Omental fat pad (tissue), 4 donors: Measurements from ENCODE around the gene CYB5B. TPM values are rescaled to one million over a fixed set of nuclear protein-coding genes. Genes with fewer than 3 reads are reported as not detected.

Experiments used
- ATAC-seq: fragments of 150-250 bp; one replicate; pipeline ENCODE4 v1.9.1; 2016; ENCODE audit warnings: mild to moderate bottlenecking, moderate library complexity; ENCODE audit not compliant: low FRiP score
- DNase-seq: peaks from one replicate; pipeline ENCODE4 v3.0.0-alpha.2; 2019; ENCODE audit warnings: low spot score
- CTCF ChIP-seq, 3 donors: fragments of 450-650 bp; IDR thresholded peaks; one replicate each; pipeline ENCODE4 v1.5.1; 2016 to 2017; ENCODE audit warnings: antibody characterized with exemption in 3 of 3, mild to moderate bottlenecking in 3 of 3, moderate library complexity in 2 of 3
- total RNA-seq, 4 donors: library from RNA; depleted of rRNA; stranded (reverse); fragments of >200 nt; gene quantifications; one replicate each; pipeline ENCODE4 v1.1.0, GENCODE V29; 2016

CYB5B gene
- total RNA-seq, 4 donors from 2014 or later = 32.0 to 41.8 (median 36.2) TPM

GRCh38 chr16:69495821-69496220, 71.4 kb downstream of the CYB5B start:
- TF ChIP-seq CTCF (IDR thresholded peaks at IDR 0.05) = no peak
- ATAC-seq = no peak
- DNase-seq = no peak

GRCh38 chr16:69496376-69496775, 72.0 kb downstream of the CYB5B start:
- DNase-seq = no peak
- ATAC-seq = no peak
- no peak for TF ChIP-seq CTCF (IDR thresholded peaks at IDR 0.05)

- no peak for ATAC-seq
- no peak for DNase-seq
- no peak for TF ChIP-seq CTCF (IDR thresholded peaks at IDR 0.05)
Measured at GRCh38 chr16:69496896-69497295, 72.5 kb downstream of the CYB5B start.

GRCh38 chr16:69497876-69498596, 73.6 kb downstream of the CYB5B start:
- ATAC-seq = no peak
- no peak for TF ChIP-seq CTCF (IDR thresholded peaks at IDR 0.05)
- no peak for DNase-seq

- TF ChIP-seq CTCF (IDR thresholded peaks at IDR 0.05) = no peak
- DNase-seq (no peak), ATAC-seq (no peak)
Measured at GRCh38 chr16:69498926-69499325, 74.5 kb downstream of the CYB5B start.

- DNase-seq = no peak
- TF ChIP-seq CTCF (IDR thresholded peaks at IDR 0.05) = no peak
- no peak for ATAC-seq
Measured at GRCh38 chr16:69499541-69500230, 75.3 kb downstream of the CYB5B start.

GRCh38 chr16:69500496-69500895, 76.1 kb downstream of the CYB5B start:
- no peak for TF ChIP-seq CTCF (IDR thresholded peaks at IDR 0.05)
- DNase-seq (no peak), ATAC-seq (no peak)
